ENCODE measurements around the gene GRIFIN. TPM values are rescaled to one million over a fixed set of nuclear protein-coding genes. Genes with fewer than 3 reads are reported as not detected.

GRIFIN gene
- polyA plus RNA-seq, 1 donor (not counting 4 experiments of a cell fraction or from before 2014, with no cell fraction given): not detected

- FAIRE-seq (no peak), DNase-seq (ENCODE audit: low read depth, low spot score) (no peak)
- H3K9me1 ChIP-seq (ENCODE audit: control insufficient read depth, extremely low read depth, insufficient read depth, low read length): no peaks in the 10 kb centered on the region
- H3K27ac ChIP-seq (ENCODE audit: control insufficient read depth, insufficient read depth, low read length): no peak overlapping the region
- no peaks in the 10 kb centered on the region for H3K79me2 ChIP-seq (ENCODE audit: control insufficient read depth, insufficient read depth, low read length)
- H3K4me3 ChIP-seq (ENCODE audit: control insufficient read depth in 2 of 3, extremely low read depth in 1 of 3, insufficient read depth in 2 of 3, low read depth in 1 of 3, low read length in 3 of 3): no peak overlapping the region
- H3K27me3 ChIP-seq (ENCODE audit: control insufficient read depth, extremely low read depth, insufficient read depth, low read length): peaks cover 26% of the 10 kb centered on the region
- H3K9ac ChIP-seq (ENCODE audit: control insufficient read depth, extremely low read depth, insufficient read depth, low read length): no peak overlapping the region
- no peaks in the 10 kb centered on the region for H3K4me1 ChIP-seq (ENCODE audit: control insufficient read depth, extremely low read depth, insufficient read depth, low read length)
- no peaks in the 10 kb centered on the region for H3K36me3 ChIP-seq (ENCODE audit: control insufficient read depth in 2 of 2, extremely low read depth in 1 of 2, insufficient read depth in 2 of 2, low read length in 2 of 2)
- H2AFZ ChIP-seq (ENCODE audit: control insufficient read depth, low read length): no peak overlapping the region
- H3K9me3 ChIP-seq (ENCODE audit: control insufficient read depth, low read depth, low read length): no peaks in the 10 kb centered on the region
- dilution Hi-C loops (cut with MboI; ENCODE audit: extremely low pct_ligation_motif_present, low sequenced_read_pairs): no loop called here
- no peak for TF ChIP-seq CTCF (optimal IDR thresholded peaks at IDR 0.05 in 1 of 3, IDR thresholded peaks at IDR 0.05 in 1 of 3, conservative IDR thresholded peaks at IDR 0.05 in 1 of 3; ENCODE audit: extremely low read depth in 1 of 3, insufficient read depth in 2 of 3, low read length in 3 of 3)
- no peak overlapping the region for H3K4me2 ChIP-seq (ENCODE audit: control insufficient read depth, extremely low read depth, insufficient read depth, low read depth, low read length)
- H4K20me1 ChIP-seq (ENCODE audit: control insufficient read depth, extremely low read depth, insufficient read depth, low read length): no peaks in the 10 kb centered on the region
Measured at GRCh38 chr7:2497500-2498336, 21.5 kb upstream of the GRIFIN start.

- H3K27me3 ChIP-seq (ENCODE audit: control insufficient read depth, extremely low read depth, insufficient read depth, low read length): peaks cover 26% of the 10 kb centered on the region
- no peaks in the 10 kb centered on the region for H3K4me1 ChIP-seq (ENCODE audit: control insufficient read depth, extremely low read depth, insufficient read depth, low read length)
- H3K9ac ChIP-seq (ENCODE audit: control insufficient read depth, extremely low read depth, insufficient read depth, low read length): no peak overlapping the region
- H3K9me3 ChIP-seq (ENCODE audit: control insufficient read depth, low read depth, low read length): no peaks in the 10 kb centered on the region
- H4K20me1 ChIP-seq (ENCODE audit: control insufficient read depth, extremely low read depth, insufficient read depth, low read length): no peaks in the 10 kb centered on the region
- FAIRE-seq (no peak), DNase-seq (ENCODE audit: low read depth, low spot score) (no peak)
- dilution Hi-C loops (cut with MboI; ENCODE audit: extremely low pct_ligation_motif_present, low sequenced_read_pairs): no loop called here
- H2AFZ ChIP-seq (ENCODE audit: control insufficient read depth, low read length): no peak overlapping the region
- no peaks in the 10 kb centered on the region for H3K36me3 ChIP-seq (ENCODE audit: control insufficient read depth in 2 of 2, extremely low read depth in 1 of 2, insufficient read depth in 2 of 2, low read length in 2 of 2)
- H3K4me2 ChIP-seq (ENCODE audit: control insufficient read depth, extremely low read depth, insufficient read depth, low read depth, low read length): no peak overlapping the region
- no peak for TF ChIP-seq EZH2 (IDR thresholded peaks at IDR 0.05; ENCODE audit: low read length)
- no peak overlapping the region for H3K4me3 ChIP-seq (ENCODE audit: control insufficient read depth in 2 of 3, extremely low read depth in 1 of 3, insufficient read depth in 2 of 3, low read depth in 1 of 3, low read length in 3 of 3)
- H3K79me2 ChIP-seq (ENCODE audit: control insufficient read depth, insufficient read depth, low read length): no peaks in the 10 kb centered on the region
- H3K27ac ChIP-seq (ENCODE audit: control insufficient read depth, insufficient read depth, low read length): no peak overlapping the region
- no peaks in the 10 kb centered on the region for H3K9me1 ChIP-seq (ENCODE audit: control insufficient read depth, extremely low read depth, insufficient read depth, low read length)
Measured at GRCh38 chr7:2497065-2497464, 20.9 kb upstream of the GRIFIN start.
